NOMO-1 treated with DMSO at 0.1 percent for 48 hours (cell line): ENCODE results near the gene NEK8.

Experiments
- DNase-seq: peaks from one replicate; lab custom pipeline; 2025; ENCODE audit not compliant: unreplicated experiment; lab: John Stamatoyannopoulos, UW

The NEK8 gene

GRCh38 chr17:28728364-28729200 is at the start of gene NEK8:
NEK8 (plus strand) TSS chr17:28728788; CDS start chr17:28728814, 26 bp downstream.
- DNase-seq: peak; percentile 93

GRCh38 chr17:28682655-28683054 is 45.9 kb upstream of the NEK8 start:
- no peak for DNase-seq

GRCh38 chr17:28684963-28685362 is 43.6 kb upstream of the NEK8 start:
- no peak for DNase-seq

GRCh38 chr17:28685366-28685765 is 43.2 kb upstream of the NEK8 start:
- DNase-seq: no peak

GRCh38 chr17:28686296-28686695 is 42.3 kb upstream of the NEK8 start:
- DNase-seq: no peak

GRCh38 chr17:28688481-28688880 is 40.1 kb upstream of the NEK8 start:
- DNase-seq: no peak

GRCh38 chr17:28689011-28689410 is 39.6 kb upstream of the NEK8 start:
- no peak for DNase-seq

GRCh38 chr17:28693869-28694268 is 34.7 kb upstream of the NEK8 start:
- DNase-seq: no peak

GRCh38 chr17:28698253-28698941 is 30.2 kb upstream of the NEK8 start:
- DNase-seq: peak; percentile 43

- DNase-seq: no peak
Observed at GRCh38 chr17:28700278-28700677, 28.3 kb upstream of the NEK8 start.

- no peak for DNase-seq
Observed at GRCh38 chr17:28700830-28701492, 27.6 kb upstream of the NEK8 start.

GRCh38 chr17:28702026-28702751 is 26.4 kb upstream of the NEK8 start:
- no peak for DNase-seq

GRCh38 chr17:28702752-28703150 is 25.8 kb upstream of the NEK8 start:
- DNase-seq: no peak

- DNase-seq: no peak
Observed at GRCh38 chr17:28703552-28704218, 24.9 kb upstream of the NEK8 start.

GRCh38 chr17:28704219-28704858 is 24.2 kb upstream of the NEK8 start:
- no peak for DNase-seq

GRCh38 chr17:28705074-28705659 is 23.4 kb upstream of the NEK8 start:
- no peak for DNase-seq

GRCh38 chr17:28705728-28706334 is 22.8 kb upstream of the NEK8 start:
- DNase-seq: no peak

GRCh38 chr17:28706471-28707338 is 21.9 kb upstream of the NEK8 start:
- no peak for DNase-seq
